ENCODE measurements around the gene STAT2.

GRCh38 chr12:56315249-56315621, 44.7 kb downstream of the STAT2 start:
- TF ChIP-seq CTCF (conservative IDR thresholded peaks at IDR 0.05 in 1 of 2, IDR thresholded peaks at IDR 0.05 in 1 of 2; ENCODE audit: low read depth in 1 of 2, low read length in 2 of 2) (no peak), EZH2 (IDR thresholded peaks at IDR 0.05; ENCODE audit: low read length, missing control alignments) (no peak)

Data from fibroblast of lung (primary cell).